ENCODE results near the gene POU4F2.

Gene POU4F2

GRCh38 chr4:146638786-146639505, at the start of gene POU4F2:
Gene POU4F2, plus strand, starts transcription at chr4:146638893. Its CDS starts 248 bp downstream, at chr4:146639141.
- peak within 1 kb of the TSS; percentile 26; the same call in 1 of the 2 replicates for H3K4me3 ChIP-seq (ENCODE audit: low read length)
- peak; percentile 1 for DNase-seq (ENCODE audit: low read depth)

GRCh38 chr4:146590801-146591200, 47.9 kb upstream of the POU4F2 start:
- DNase-seq (ENCODE audit: low read depth), result no peak
- no peak for TF ChIP-seq CTCF (conservative IDR thresholded peaks at IDR 0.05; ENCODE audit: low read length)
- H3K4me3 ChIP-seq (ENCODE audit: low read length), result no peak overlapping the region

More at GRCh38 chr4:146638786-146639505, at the start of gene POU4F2:
- no peak for TF ChIP-seq CTCF (conservative IDR thresholded peaks at IDR 0.05; ENCODE audit: low read length)

GRCh38 chr4:146592019-146592418, 46.7 kb upstream of the POU4F2 start:
- no peak for DNase-seq (ENCODE audit: low read depth)
- no peak overlapping the region for H3K4me3 ChIP-seq (ENCODE audit: low read length)
- no peak for TF ChIP-seq CTCF (conservative IDR thresholded peaks at IDR 0.05; ENCODE audit: low read length)

- no peak for TF ChIP-seq CTCF (conservative IDR thresholded peaks at IDR 0.05; ENCODE audit: low read length)
- DNase-seq (ENCODE audit: low read depth), result no peak
- H3K4me3 ChIP-seq (ENCODE audit: low read length), result no peak overlapping the region
Observed at GRCh38 chr4:146632770-146633470, 5.8 kb upstream of the POU4F2 start.

GRCh38 chr4:146633471-146633800, 5.3 kb upstream of the POU4F2 start:
- no peak for DNase-seq (ENCODE audit: low read depth)
- TF ChIP-seq CTCF (conservative IDR thresholded peaks at IDR 0.05; ENCODE audit: low read length), result no peak
- H3K4me3 ChIP-seq (ENCODE audit: low read length), result no peak overlapping the region

GRCh38 chr4:146634825-146635224, 3.9 kb upstream of the POU4F2 start:
- no peak for TF ChIP-seq CTCF (conservative IDR thresholded peaks at IDR 0.05; ENCODE audit: low read length)
- no peak overlapping the region for H3K4me3 ChIP-seq (ENCODE audit: low read length)
- no peak for DNase-seq (ENCODE audit: low read depth)
